GM21576 (cell line): ENCODE results near the gene CRABP2.

ENCODE experiments used
- ATAC-seq: cut with Tn5 transposase; IDR thresholded peaks from one replicate; pipeline ENCODE4 v1.9.1; 2021; ENCODE audit warnings: mild to moderate bottlenecking, moderate library complexity; ENCODE audit not compliant: unreplicated experiment

The CRABP2 gene

GRCh38 chr1:156709757-156710489, 4.5 kb upstream of the CRABP2 start:
- ATAC-seq = no peak

- no peak for ATAC-seq
Observed at GRCh38 chr1:156709031-156709430, 3.6 kb upstream of the CRABP2 start.

- no peak for ATAC-seq
Observed at GRCh38 chr1:156708218-156708661, 2.9 kb upstream of the CRABP2 start.

GRCh38 chr1:156707417-156708217, 2.2 kb upstream of the CRABP2 start:
- ATAC-seq = no peak

- no peak for ATAC-seq
Observed at GRCh38 chr1:156706657-156707416, 1.5 kb upstream of the CRABP2 start.

GRCh38 chr1:156705918-156706656, 704 bp upstream of the CRABP2 start:
- ATAC-seq = no peak

- no peak for ATAC-seq
Observed at GRCh38 chr1:156704930-156705320, 458 bp downstream of the CRABP2 start.

GRCh38 chr1:156704166-156704711, 1.1 kb downstream of the CRABP2 start:
- no peak for ATAC-seq

- no peak for ATAC-seq
Observed at GRCh38 chr1:156703741-156704140, 1.6 kb downstream of the CRABP2 start.

- no peak for ATAC-seq
Observed at GRCh38 chr1:156703336-156703735, 2.0 kb downstream of the CRABP2 start.

- no peak for ATAC-seq
Observed at GRCh38 chr1:156700736-156701531, 4.4 kb downstream of the CRABP2 start.

GRCh38 chr1:156698995-156699394, 6.4 kb downstream of the CRABP2 start:
- no peak for ATAC-seq

- ATAC-seq = no peak
Observed at GRCh38 chr1:156697481-156697880, 7.9 kb downstream of the CRABP2 start.

GRCh38 chr1:156696755-156697154, 8.6 kb downstream of the CRABP2 start:
- no peak for ATAC-seq

GRCh38 chr1:156694690-156694962, 10.8 kb downstream of the CRABP2 start:
- no peak for ATAC-seq

- no peak for ATAC-seq
Observed at GRCh38 chr1:156693848-156694689, 11.3 kb downstream of the CRABP2 start.

GRCh38 chr1:156692925-156693847, 12.2 kb downstream of the CRABP2 start:
- no peak for ATAC-seq

- ATAC-seq = no peak
Observed at GRCh38 chr1:156692441-156692924, 12.9 kb downstream of the CRABP2 start.
